Measurements from ENCODE around the gene GBP3.

DNA sequence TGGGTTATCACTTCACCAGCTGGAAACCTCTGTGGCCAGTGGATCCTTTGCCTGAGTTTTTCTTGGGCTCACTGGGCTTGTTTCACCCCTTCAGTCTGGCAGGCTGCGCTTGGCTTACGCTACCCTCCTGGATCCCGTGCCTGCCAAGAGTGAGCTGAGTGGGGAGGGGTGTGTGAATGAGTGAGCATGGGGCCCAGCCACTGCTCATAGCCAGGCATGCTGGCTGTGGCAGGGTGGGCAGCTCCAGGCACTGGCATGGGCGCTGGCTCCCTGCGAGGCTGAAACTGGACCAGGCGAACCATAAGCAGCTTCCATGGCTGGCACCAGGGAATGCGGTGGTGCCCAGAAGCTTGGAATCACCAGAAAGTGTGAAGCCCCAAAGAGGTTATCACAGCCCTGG is 19.8 kb upstream of the GBP3 start:
- TF ChIP-seq RAD21 (conservative IDR thresholded peaks at IDR 0.05 in 1 of 2, IDR thresholded peaks at IDR 0.05 in 1 of 2) (no peak), CEBPB (IDR thresholded peaks at IDR 0.05) (no peak), ZFP36 (IDR thresholded peaks at IDR 0.05; ENCODE audit: borderline replicate concordance, partially characterized antibody) (no peak)
- TF ChIP-seq, protein P1, sequence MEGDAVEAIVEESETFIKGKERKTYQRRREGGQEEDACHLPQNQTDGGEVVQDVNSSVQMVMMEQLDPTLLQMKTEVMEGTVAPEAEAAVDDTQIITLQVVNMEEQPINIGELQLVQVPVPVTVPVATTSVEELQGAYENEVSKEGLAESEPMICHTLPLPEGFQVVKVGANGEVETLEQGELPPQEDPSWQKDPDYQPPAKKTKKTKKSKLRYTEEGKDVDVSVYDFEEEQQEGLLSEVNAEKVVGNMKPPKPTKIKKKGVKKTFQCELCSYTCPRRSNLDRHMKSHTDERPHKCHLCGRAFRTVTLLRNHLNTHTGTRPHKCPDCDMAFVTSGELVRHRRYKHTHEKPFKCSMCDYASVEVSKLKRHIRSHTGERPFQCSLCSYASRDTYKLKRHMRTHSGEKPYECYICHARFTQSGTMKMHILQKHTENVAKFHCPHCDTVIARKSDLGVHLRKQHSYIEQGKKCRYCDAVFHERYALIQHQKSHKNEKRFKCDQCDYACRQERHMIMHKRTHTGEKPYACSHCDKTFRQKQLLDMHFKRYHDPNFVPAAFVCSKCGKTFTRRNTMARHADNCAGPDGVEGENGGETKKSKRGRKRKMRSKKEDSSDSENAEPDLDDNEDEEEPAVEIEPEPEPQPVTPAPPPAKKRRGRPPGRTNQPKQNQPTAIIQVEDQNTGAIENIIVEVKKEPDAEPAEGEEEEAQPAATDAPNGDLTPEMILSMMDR (IDR thresholded peaks at IDR 0.05): no peak
